Activated CD4-positive, CD25-positive, alpha-beta regulatory T cell (primary cell): ENCODE measurements around the gene RPS6KC1.
"Not testable (repeated sequence)": the region's sequence is repeated elsewhere in the genome, so short reads cannot be mapped to it uniquely, and the experiment has no call there.

Experiments used
- DNase-seq, 4 experiments: peaks; one replicate each; lab custom pipeline; 2025; lab: John Stamatoyannopoulos, UW

The RPS6KC1 gene

GRCh38 chr1:213055767-213056166, 4.7 kb downstream of the RPS6KC1 start:
- DNase-seq: no peak

GRCh38 chr1:213057264-213058059, 6.4 kb downstream of the RPS6KC1 start:
- no peak for DNase-seq

- no peak for DNase-seq
These were observed 9.8 kb downstream of the RPS6KC1 start for GRCh38 chr1:213060836-213061235.

- DNase-seq: no peak
These were observed 10.2 kb downstream of the RPS6KC1 start for GRCh38 chr1:213061263-213061662.

- no peak for DNase-seq
These were observed 14.8 kb downstream of the RPS6KC1 start for GRCh38 chr1:213065800-213066199.

- DNase-seq: no peak
These were observed 15.3 kb downstream of the RPS6KC1 start for GRCh38 chr1:213066363-213066762.

GRCh38 chr1:213067352-213067751, 16.3 kb downstream of the RPS6KC1 start:
- DNase-seq: no peak

GRCh38 chr1:213070406-213070805, 19.4 kb downstream of the RPS6KC1 start:
- no peak for DNase-seq

- no peak for DNase-seq
These were observed 24.7 kb downstream of the RPS6KC1 start for GRCh38 chr1:213075725-213076124.

GRCh38 chr1:213082420-213083111, 31.5 kb downstream of the RPS6KC1 start:
- DNase-seq: no peak

- DNase-seq: no peak
These were observed 32.0 kb downstream of the RPS6KC1 start for GRCh38 chr1:213083112-213083445.

- DNase-seq: no peak
These were observed 36.9 kb downstream of the RPS6KC1 start for GRCh38 chr1:213087911-213088310.

- no peak for DNase-seq
These were observed 39.1 kb downstream of the RPS6KC1 start for GRCh38 chr1:213089924-213090677.

GRCh38 chr1:213094446-213094845, 43.4 kb downstream of the RPS6KC1 start:
- DNase-seq: no peak

GRCh38 chr1:213095467-213095866, 44.4 kb downstream of the RPS6KC1 start:
- DNase-seq: no peak

- DNase-seq: no peak
These were observed 48.8 kb downstream of the RPS6KC1 start for GRCh38 chr1:213099682-213100399.

GRCh38 chr1:213100565-213100964, 49.5 kb downstream of the RPS6KC1 start:
- DNase-seq: not testable (repeated sequence)

GRCh38 chr1:213103377-213104306, 52.6 kb downstream of the RPS6KC1 start:
- no peak for DNase-seq

- no peak for DNase-seq
These were observed 53.6 kb downstream of the RPS6KC1 start for GRCh38 chr1:213104604-213105003.

- DNase-seq: no peak
These were observed 55.3 kb downstream of the RPS6KC1 start for GRCh38 chr1:213106298-213106697.

- no peak for DNase-seq
These were observed 56.6 kb downstream of the RPS6KC1 start for GRCh38 chr1:213107613-213108012.
